ENCODE data around the gene CNR2.

- TF ChIP-seq POLR2A (IDR thresholded peaks at IDR 0.05; ENCODE audit: low read depth, low read length) = no peak
- no peak for TF ChIP-seq POLR2AphosphoS5 (IDR thresholded peaks at IDR 0.05; ENCODE audit: low read depth, low read length)
- TF ChIP-seq TAF1 (IDR thresholded peaks at IDR 0.05; ENCODE audit: borderline replicate concordance, low read depth, low read length) = no peak
Observed at GRCh38 chr1:23927097-23927496, 13.9 kb upstream of the CNR2 start.
